Esophagus (tissue), 2 donors: ENCODE results near the gene EMD. TPM values are rescaled to one million over a fixed set of nuclear protein-coding genes. Genes with fewer than 3 reads are reported as not detected.

Source experiments
- H3K27ac ChIP-seq, 2 donors: one replicate each; pipeline ENCODE4 v1.5.1; 2013; ENCODE audit warnings: low read depth in 2 of 2, mild to moderate bottlenecking in 2 of 2, inconsistent platforms in 1 of 2, low read length in 1 of 2, moderate library complexity in 1 of 2
- H3K27me3 ChIP-seq, 2 donors: one replicate each; pipeline ENCODE4 v1.6.1; 2013; ENCODE audit warnings: low read length in 2 of 2, control low read depth in 1 of 2, mild to moderate bottlenecking in 1 of 2; ENCODE audit not compliant: insufficient read depth in 2 of 2, control insufficient read depth in 1 of 2
- H3K36me3 ChIP-seq, 2 donors: one replicate each; pipeline ENCODE4 v1.6.1; 2013; ENCODE audit warnings: low read length in 1 of 2; ENCODE audit not compliant: control insufficient read depth in 2 of 2, insufficient read depth in 2 of 2
- H3K4me1 ChIP-seq, 2 donors: one replicate each; pipeline ENCODE4 v1.6.1; 2013; ENCODE audit warnings: low read length in 1 of 2; ENCODE audit not compliant: control insufficient read depth in 2 of 2, insufficient read depth in 2 of 2
- H3K4me3 ChIP-seq, 2 donors: one replicate each; pipeline ENCODE4 v1.5.1; 2013; ENCODE audit warnings: low read length in 2 of 2, mild to moderate bottlenecking in 2 of 2, low read depth in 1 of 2, moderate library complexity in 1 of 2
- H3K9me3 ChIP-seq, 2 donors: one replicate each; pipeline ENCODE4 v1.6.1; 2013; ENCODE audit warnings: mild to moderate bottlenecking in 2 of 2, low read depth in 1 of 2, low read length in 1 of 2, moderate library complexity in 1 of 2; ENCODE audit not compliant: control insufficient read depth in 2 of 2, insufficient read depth in 1 of 2
- WGBS, 2 donors: extraction: QIAGEN DNeasy Blood & Tissue Kit; methylation state at CpG; one replicate each; pipeline ENCODE4 v1.1.7; 2013; 5-methylcytosine and 5-hydroxymethylcytosine counted together
- polyA plus RNA-seq, 2 donors: library from polyadenylated mRNA; stranded (reverse); fragments of 200-250 nt; gene quantifications; one replicate each; pipeline ENCODE4 v1.2.3, GENCODE V29; 2013
- donor health status: healthy with polysubstance abuse.
- donor health status: Bipolar disorder and iron deficiency.

Gene EMD
- polyA plus RNA-seq, 2 donors: 66.5 to 83.9 TPM

- Histone ChIP-seq H3K4me3 (no peak overlapping the region), H3K4me1 (peaks cover 3 to 6% of the 10 kb centered on the region in 2 donors), H3K9me3 (no peaks in the 10 kb centered on the region), H3K27ac (no peak overlapping the region), H3K36me3 (peaks cover 0 to 85% of the 10 kb centered on the region in 2 donors), H3K27me3 (no peaks in the 10 kb centered on the region)
- WGBS, 2 donors: 73 to 81% methylated on average over 13 to 14 of the region's 14 CpGs
These were observed 25.1 kb upstream of the EMD start for GRCh38 chrX:154354013-154354412.

GRCh38 chrX:154354516-154354915 lies 24.6 kb upstream of the EMD start:
- peaks cover 0 to 85% of the 10 kb centered on the region in 2 donors for H3K36me3 ChIP-seq
- WGBS, 2 donors: 73 to 78% methylated on average over 13 of the region's 13 CpGs
- H3K27ac ChIP-seq: no peak overlapping the region

GRCh38 chrX:154355094-154355775 lies 23.9 kb upstream of the EMD start:
- Histone ChIP-seq H3K27me3 (no peaks in the 10 kb centered on the region), H3K27ac (no peak overlapping the region), H3K4me3 (no peak overlapping the region), H3K36me3 (peaks cover 0 to 84% of the 10 kb centered on the region in 2 donors), H3K9me3 (no peaks in the 10 kb centered on the region), H3K4me1 (peaks cover 3 to 6% of the 10 kb centered on the region in 2 donors)
- 70 to 75% methylated on average over 28 to 30 of the region's 30 CpGs for WGBS, 2 donors

More at GRCh38 chrX:154354516-154354915, 24.6 kb upstream of the EMD start:
- Histone ChIP-seq H3K9me3 (no peaks in the 10 kb centered on the region), H3K27me3 (no peaks in the 10 kb centered on the region), H3K4me1 (peaks cover 3 to 6% of the 10 kb centered on the region in 2 donors), H3K4me3 (no peak overlapping the region)

- Histone ChIP-seq H3K4me3 (no peak overlapping the region), H3K9me3 (no peaks in the 10 kb centered on the region), H3K4me1 (peaks cover 3 to 5% of the 10 kb centered on the region in 2 donors), H3K27ac (no peak overlapping the region), H3K27me3 (no peaks in the 10 kb centered on the region), H3K36me3 (peaks cover 0 to 83% of the 10 kb centered on the region in 2 donors)
- 73 to 78% methylated on average over 11 to 12 of the region's 12 CpGs for WGBS, 2 donors
These were observed 23.3 kb upstream of the EMD start for GRCh38 chrX:154355776-154356140.

- H3K4me1 ChIP-seq: no peaks in the 10 kb centered on the region
- H3K36me3 ChIP-seq: peaks cover 0 to 83% of the 10 kb centered on the region in 2 donors
- no peak overlapping the region for H3K4me3 ChIP-seq
- H3K27ac ChIP-seq: no peak overlapping the region
- no peaks in the 10 kb centered on the region for H3K27me3 ChIP-seq
- no peaks in the 10 kb centered on the region for H3K9me3 ChIP-seq
- WGBS, 2 donors: 70 to 78% methylated on average over 13 of the region's 13 CpGs
These were observed 22.5 kb upstream of the EMD start for GRCh38 chrX:154356596-154356995.

GRCh38 chrX:154357205-154357604 lies 21.9 kb upstream of the EMD start:
- Histone ChIP-seq H3K36me3 (peaks cover 0 to 89% of the 10 kb centered on the region in 2 donors), H3K27ac (no peak overlapping the region), H3K4me3 (no peak overlapping the region), H3K9me3 (no peaks in the 10 kb centered on the region), H3K27me3 (no peaks in the 10 kb centered on the region), H3K4me1 (no peaks in the 10 kb centered on the region)
- WGBS, 2 donors: 76 to 86% methylated on average over 27 of the region's 27 CpGs

- peaks cover 0 to 89% of the 10 kb centered on the region in 2 donors for H3K36me3 ChIP-seq
- H3K9me3 ChIP-seq: no peaks in the 10 kb centered on the region
- H3K4me3 ChIP-seq: no peak overlapping the region
- H3K27me3 ChIP-seq: no peaks in the 10 kb centered on the region
- no peaks in the 10 kb centered on the region for H3K4me1 ChIP-seq
- no peak overlapping the region for H3K27ac ChIP-seq
- WGBS, 2 donors: 79 to 84% methylated on average over 11 of the region's 11 CpGs
These were observed 21.1 kb upstream of the EMD start for GRCh38 chrX:154358011-154358410.

GRCh38 chrX:154358829-154359228 lies 20.3 kb upstream of the EMD start:
- H3K9me3 ChIP-seq: no peaks in the 10 kb centered on the region
- H3K4me1 ChIP-seq: no peaks in the 10 kb centered on the region
- no peak overlapping the region for H3K27ac ChIP-seq
- no peaks in the 10 kb centered on the region for H3K27me3 ChIP-seq
- WGBS, 2 donors: 80 to 81% methylated on average over 6 of the region's 6 CpGs
- no peak overlapping the region for H3K4me3 ChIP-seq
- peaks cover 0 to 83% of the 10 kb centered on the region in 2 donors for H3K36me3 ChIP-seq

- H3K9me3 ChIP-seq: no peaks in the 10 kb centered on the region
- H3K4me1 ChIP-seq: no peaks in the 10 kb centered on the region
- WGBS, 2 donors: 83 to 94% methylated on average over 41 of the region's 41 CpGs
- no peaks in the 10 kb centered on the region for H3K27me3 ChIP-seq
- H3K4me3 ChIP-seq: no peak overlapping the region
- H3K36me3 ChIP-seq: peaks cover 0 to 84% of the 10 kb centered on the region in 2 donors
- no peak overlapping the region for H3K27ac ChIP-seq
These were observed 19.5 kb upstream of the EMD start for GRCh38 chrX:154359362-154360154.
